HG03520 (cell line): ENCODE results near the gene S100A10.

ENCODE experiments used
- ATAC-seq: cut with Tn5 transposase; IDR thresholded peaks from one replicate; pipeline ENCODE4 v1.9.1; 2021; ENCODE audit warnings: mild to moderate bottlenecking, moderate library complexity; ENCODE audit not compliant: unreplicated experiment

S100A10 gene

GRCh38 chr1:152013664-152014237 is 20.1 kb upstream of the S100A10 start:
- ATAC-seq: no peak

GRCh38 chr1:152009691-152010090 is 16.0 kb upstream of the S100A10 start:
- no peak for ATAC-seq

GRCh38 chr1:152007047-152007446 is 13.4 kb upstream of the S100A10 start:
- ATAC-seq: no peak

GRCh38 chr1:152005360-152005912 is 11.8 kb upstream of the S100A10 start:
- ATAC-seq: no peak

- ATAC-seq: no peak
These were observed 10.3 kb upstream of the S100A10 start for GRCh38 chr1:152003846-152004442.

GRCh38 chr1:152002960-152003359 is 9.3 kb upstream of the S100A10 start:
- no peak for ATAC-seq

GRCh38 chr1:152001631-152002584 is 8.2 kb upstream of the S100A10 start:
- no peak for ATAC-seq

- ATAC-seq: no peak
These were observed 7.4 kb upstream of the S100A10 start for GRCh38 chr1:152000964-152001630.

- ATAC-seq: no peak
These were observed 5.1 kb upstream of the S100A10 start for GRCh38 chr1:151998611-151999362.

- no peak for ATAC-seq
These were observed 3.6 kb upstream of the S100A10 start for GRCh38 chr1:151997284-151997570.

GRCh38 chr1:151995774-151996173 is 2.1 kb upstream of the S100A10 start:
- ATAC-seq: no peak

GRCh38 chr1:151994956-151995355 is 1.3 kb upstream of the S100A10 start:
- ATAC-seq: no peak

GRCh38 chr1:151993084-151993733 is 450 bp downstream of the S100A10 start:
- ATAC-seq: no peak

GRCh38 chr1:151992303-151993083 is 1.2 kb downstream of the S100A10 start:
- no peak for ATAC-seq

- no peak for ATAC-seq
These were observed 1.9 kb downstream of the S100A10 start for GRCh38 chr1:151991663-151992302.

- ATAC-seq: no peak
These were observed 2.8 kb downstream of the S100A10 start for GRCh38 chr1:151990856-151991198.

- no peak for ATAC-seq
These were observed 3.4 kb downstream of the S100A10 start for GRCh38 chr1:151990058-151990855.

GRCh38 chr1:151989211-151989862 is 4.3 kb downstream of the S100A10 start:
- ATAC-seq: no peak
